Karpas-422 (cell line): ENCODE data around the gene GTF2A1. TPM values are rescaled to one million over a fixed set of nuclear protein-coding genes. Genes with fewer than 3 reads are reported as not detected.

Source experiments
- DNase-seq: peaks from one replicate; pipeline ENCODE4 v3.0.0-alpha.2; 2015
- H2AFZ ChIP-seq: fragments of 200-600 bp; sonication (generic); 2 replicates; pipeline ENCODE4 v1.6.1; 2014; ENCODE audit warnings: antibody characterized with exemption, low read length, mixed read lengths
- H3K27ac ChIP-seq: fragments of 200-600 bp; sonication (generic); 2 replicates; pipeline ENCODE4 v1.5.1; 2014; ENCODE audit warnings: mild to moderate bottlenecking, low read length, moderate library complexity
- H3K27me3 ChIP-seq: fragments of 200-600 bp; sonication (generic); 2 replicates; pipeline ENCODE4 v1.6.1; 2014; ENCODE audit warnings: low read length, mixed read lengths
- H3K36me3 ChIP-seq: fragments of 200-600 bp; sonication (generic); 2 replicates; pipeline ENCODE4 v1.6.1; 2014; ENCODE audit warnings: low read length, mixed read lengths; ENCODE audit not compliant: insufficient read depth
- H3K4me1 ChIP-seq: fragments of 200-600 bp; sonication (generic); 2 replicates; pipeline ENCODE4 v1.6.1; 2014; ENCODE audit warnings: mild to moderate bottlenecking, low read length, mixed read lengths
- H3K4me2 ChIP-seq: fragments of 200-600 bp; sonication (generic); 2 replicates; pipeline ENCODE4 v1.6.1; 2014; ENCODE audit warnings: low read length, low read depth, mild to moderate bottlenecking; ENCODE audit not compliant: poor library complexity, severe bottlenecking
- H3K4me3 ChIP-seq: fragments of 200-600 bp; sonication (generic); 2 replicates; pipeline ENCODE4 v1.5.1; 2014; ENCODE audit warnings: mild to moderate bottlenecking, antibody characterized with exemption, low read length, mixed read lengths
- H3K79me2 ChIP-seq: fragments of 200-600 bp; sonication (generic); 2 replicates; pipeline ENCODE4 v1.6.1; 2014; ENCODE audit warnings: mild to moderate bottlenecking, low read length, mixed read lengths
- H3K9ac ChIP-seq: fragments of 200-600 bp; sonication (generic); 2 replicates; pipeline ENCODE4 v1.6.0; 2014; ENCODE audit warnings: low read length
- H3K9me2 ChIP-seq: fragments of 200-600 bp; sonication (generic), shearing (Covaris generic); replicated peaks from 2 replicates; pipeline ENCODE4 v1.6.0; 2014; ENCODE audit warnings: mild to moderate bottlenecking, low read length, moderate library complexity; ENCODE audit not compliant: insufficient read depth
- H3K9me3 ChIP-seq: fragments of 300-700, 200-600 bp; sonication (generic); 2 replicates; pipeline ENCODE4 v1.6.1; 2014; ENCODE audit warnings: low read length, mixed read lengths
- H4K20me1 ChIP-seq: fragments of 200-600 bp; sonication (generic); 2 replicates; pipeline ENCODE4 v1.6.1; 2014; ENCODE audit warnings: mild to moderate bottlenecking, antibody characterized with exemption, low read length, low read depth; ENCODE audit not compliant: insufficient read depth
- total RNA-seq: library from RNA; depleted of rRNA; stranded (reverse); fragments of >200 nt; shearing (Covaris generic); gene quantifications from 2 replicates; pipeline ENCODE4 v1.2.3, GENCODE V29; 2014; ENCODE audit warnings: low replicate concordance

The GTF2A1 gene
- total RNA-seq, 1 experiment from 2014 or later, result 27.4 TPM

- DNase-seq, result no peak
- H3K9ac ChIP-seq, result no peak overlapping the region
- peak overlapping the region; percentile 44 for H3K27ac ChIP-seq
- peaks cover 68% of the 10 kb centered on the region for H3K36me3 ChIP-seq
- no peak overlapping the region for H2AFZ ChIP-seq
- no peaks in the 10 kb centered on the region for H3K9me3 ChIP-seq
- H3K27me3 ChIP-seq, result no peaks in the 10 kb centered on the region
- H4K20me1 ChIP-seq, result no peaks in the 10 kb centered on the region
- H3K4me1 ChIP-seq, result peaks cover 50% of the 10 kb centered on the region
- no peaks in the 10 kb centered on the region for H3K9me2 ChIP-seq
- H3K79me2 ChIP-seq, result peaks cover 75% of the 10 kb centered on the region
- H3K4me2 ChIP-seq, result peak overlapping the region; percentile 13
- no peak overlapping the region for H3K4me3 ChIP-seq
These were observed 14.6 kb downstream of the GTF2A1 start for GRCh38 chr14:81206115-81206514.

GRCh38 chr14:81205639-81206038 is 15.1 kb downstream of the GTF2A1 start:
- Histone ChIP-seq H3K27ac (peak overlapping the region; percentile 44), H3K4me2 (peak overlapping the region; percentile 13), H3K9me3 (no peaks in the 10 kb centered on the region), H3K27me3 (no peaks in the 10 kb centered on the region), H3K4me3 (no peak overlapping the region), H4K20me1 (no peaks in the 10 kb centered on the region), H3K36me3 (peaks cover 67% of the 10 kb centered on the region), H2AFZ (no peak overlapping the region), H3K9ac (no peak overlapping the region), H3K4me1 (peaks cover 45% of the 10 kb centered on the region), H3K79me2 (peaks cover 70% of the 10 kb centered on the region), H3K9me2 (no peaks in the 10 kb centered on the region)
- DNase-seq, result peak; percentile 39

- Histone ChIP-seq H3K27ac (peak overlapping the region; percentile 28; the same call in 1 of the 2 replicates), H3K27me3 (no peaks in the 10 kb centered on the region), H4K20me1 (no peaks in the 10 kb centered on the region), H3K4me3 (no peak overlapping the region), H3K9me3 (no peaks in the 10 kb centered on the region), H3K4me2 (no peak overlapping the region), H3K36me3 (peaks cover 70% of the 10 kb centered on the region), H3K9ac (no peak overlapping the region), H3K79me2 (peaks cover 34% of the 10 kb centered on the region), H3K4me1 (peaks cover 15% of the 10 kb centered on the region), H2AFZ (no peak overlapping the region), H3K9me2 (no peaks in the 10 kb centered on the region)
- no peak for DNase-seq
These were observed 20.7 kb downstream of the GTF2A1 start for GRCh38 chr14:81200054-81200453.

GRCh38 chr14:81199084-81199483 is 21.7 kb downstream of the GTF2A1 start:
- Histone ChIP-seq H3K79me2 (peaks cover 28% of the 10 kb centered on the region), H3K36me3 (peaks cover 66% of the 10 kb centered on the region), H3K27ac (peak overlapping the region; percentile 28), H3K4me1 (peaks cover 24% of the 10 kb centered on the region), H2AFZ (no peak overlapping the region), H3K9me2 (no peaks in the 10 kb centered on the region), H3K9ac (no peak overlapping the region), H3K9me3 (no peaks in the 10 kb centered on the region), H3K4me3 (no peak overlapping the region), H4K20me1 (no peaks in the 10 kb centered on the region), H3K4me2 (no peak overlapping the region), H3K27me3 (no peaks in the 10 kb centered on the region)
- DNase-seq, result no peak

- Histone ChIP-seq H3K9ac (no peak overlapping the region), H3K79me2 (peaks cover 26% of the 10 kb centered on the region), H3K4me1 (peaks cover 28% of the 10 kb centered on the region), H3K27ac (no peak overlapping the region), H3K9me3 (no peaks in the 10 kb centered on the region), H3K4me3 (no peak overlapping the region), H3K9me2 (no peaks in the 10 kb centered on the region), H3K27me3 (no peaks in the 10 kb centered on the region), H2AFZ (no peak overlapping the region), H3K4me2 (no peak overlapping the region), H4K20me1 (no peaks in the 10 kb centered on the region), H3K36me3 (peaks cover 61% of the 10 kb centered on the region)
- no peak for DNase-seq
These were observed 22.1 kb downstream of the GTF2A1 start for GRCh38 chr14:81198651-81199050.

GRCh38 chr14:81193924-81194633 is 26.7 kb downstream of the GTF2A1 start:
- Histone ChIP-seq H3K9me2 (no peaks in the 10 kb centered on the region), H4K20me1 (no peaks in the 10 kb centered on the region), H3K4me3 (no peak overlapping the region), H3K79me2 (peaks cover 29% of the 10 kb centered on the region), H3K4me1 (peaks cover 20% of the 10 kb centered on the region), H3K27me3 (no peaks in the 10 kb centered on the region), H3K9me3 (no peaks in the 10 kb centered on the region), H2AFZ (no peak overlapping the region), H3K4me2 (peak overlapping the region; percentile 9), H3K9ac (peak overlapping the region; percentile 19), H3K27ac (peak overlapping the region; percentile 30), H3K36me3 (peaks cover 64% of the 10 kb centered on the region)
- no peak for DNase-seq

- no peak overlapping the region for H3K4me2 ChIP-seq
- no peak overlapping the region for H3K9ac ChIP-seq
- peaks cover 34% of the 10 kb centered on the region for H3K79me2 ChIP-seq
- H3K9me3 ChIP-seq, result no peaks in the 10 kb centered on the region
- H4K20me1 ChIP-seq, result no peaks in the 10 kb centered on the region
- H3K4me3 ChIP-seq, result no peak overlapping the region
- H3K9me2 ChIP-seq, result no peaks in the 10 kb centered on the region
- H3K27me3 ChIP-seq, result no peaks in the 10 kb centered on the region
- H3K27ac ChIP-seq, result no peak overlapping the region
- peaks cover 27% of the 10 kb centered on the region for H3K4me1 ChIP-seq
- peaks cover 62% of the 10 kb centered on the region for H3K36me3 ChIP-seq
- no peak overlapping the region for H2AFZ ChIP-seq
- no peak for DNase-seq
These were observed 28.2 kb downstream of the GTF2A1 start for GRCh38 chr14:81192594-81192993.

GRCh38 chr14:81187832-81188522 is 32.8 kb downstream of the GTF2A1 start:
- no peak overlapping the region for H3K9ac ChIP-seq
- no peak overlapping the region for H3K4me2 ChIP-seq
- H3K9me3 ChIP-seq, result no peaks in the 10 kb centered on the region
- no peaks in the 10 kb centered on the region for H4K20me1 ChIP-seq
- no peak overlapping the region for H3K4me3 ChIP-seq
- H3K79me2 ChIP-seq, result peaks cover 42% of the 10 kb centered on the region
- H3K36me3 ChIP-seq, result peaks cover 58% of the 10 kb centered on the region
- H3K9me2 ChIP-seq, result no peaks in the 10 kb centered on the region
- peak overlapping the region; percentile 5; the same call in 1 of the 2 replicates for H3K27ac ChIP-seq
- H2AFZ ChIP-seq, result no peak overlapping the region
- DNase-seq, result no peak
- H3K4me1 ChIP-seq, result peaks cover 20% of the 10 kb centered on the region
- no peaks in the 10 kb centered on the region for H3K27me3 ChIP-seq
